Natural killer cell (primary cell): Measurements from ENCODE around the gene MS4A2. TPM values are rescaled to one million over a fixed set of nuclear protein-coding genes. Genes with fewer than 3 reads are reported as not detected.

ENCODE experiments used
- ATAC-seq, 3 donors: fragments of 150-1000 bp in 2 of 3; fragments of 200-7000 bp in 1 of 3; cut with Tn5 transposase; 1 replicate in 1 of 3; 2 replicates in 2 of 3; pipeline ENCODE4 v1.10.0; 2021; ENCODE audit warnings: mild to moderate bottlenecking in 2 of 3, moderate library complexity in 2 of 3
- DNase-seq, 2 donors: peaks; one replicate each; pipeline versions ENCODE4 v3.0.0 to v3.0.0-alpha.2; 2013 to 2021; ENCODE audit warnings: mixed read lengths in 1 of 2
- H3K27ac ChIP-seq: one replicate; pipeline ENCODE4 v1.5.1; 2013; ENCODE audit warnings: mild to moderate bottlenecking, low read length
- H3K27me3 ChIP-seq: one replicate; pipeline ENCODE4 v1.6.1; 2013; ENCODE audit warnings: low read length; ENCODE audit not compliant: control insufficient read depth, insufficient read depth
- H3K36me3 ChIP-seq: one replicate; pipeline ENCODE4 v1.6.1; 2013; ENCODE audit warnings: low read length; ENCODE audit not compliant: control insufficient read depth, insufficient read depth
- H3K4me1 ChIP-seq: one replicate; pipeline ENCODE4 v1.6.1; 2013; ENCODE audit warnings: low read length; ENCODE audit not compliant: control insufficient read depth, insufficient read depth
- H3K4me3 ChIP-seq: one replicate; pipeline ENCODE4 v1.5.1; 2013; ENCODE audit warnings: low read length
- H3K9me3 ChIP-seq: one replicate; pipeline ENCODE4 v1.6.1; 2013; ENCODE audit warnings: low read length; ENCODE audit not compliant: control insufficient read depth, insufficient read depth
- H3K27ac Mint-ChIP-seq, 2 donors: one replicate each; pipeline ENCODE4 v1.8.0; 2022; ENCODE audit warnings: mild to moderate bottlenecking in 2 of 2, mixed read lengths in 2 of 2, moderate library complexity in 1 of 2
- H3K27me3 Mint-ChIP-seq, 2 donors: one replicate each; pipeline ENCODE4 v1.8.0; 2022; ENCODE audit warnings: low read depth in 2 of 2, mixed read lengths in 2 of 2
- H3K36me3 Mint-ChIP-seq: one replicate; pipeline ENCODE4 v1.8.0; 2022; ENCODE audit warnings: mixed read lengths
- H3K4me1 Mint-ChIP-seq, 2 donors: one replicate each; pipeline ENCODE4 v1.8.0; 2022; ENCODE audit warnings: mixed read lengths in 2 of 2
- H3K4me3 Mint-ChIP-seq: one replicate; pipeline ENCODE4 v1.8.0; 2022; ENCODE audit warnings: mild to moderate bottlenecking, moderate library complexity, mixed read lengths
- H3K9me3 Mint-ChIP-seq, 2 donors: one replicate each; pipeline ENCODE4 v1.8.0; 2022; ENCODE audit warnings: mixed read lengths in 2 of 2
- CTCF ChIP-seq: fragments of 200-600 bp; IDR thresholded peaks from one replicate; pipeline ENCODE4 v1.8.0; 2022; ENCODE audit warnings: antibody characterized with exemption
- WGBS: methylation state at CpG from one replicate; pipeline ENCODE4 v1.1.7; 2013; ENCODE audit warnings: missing lambda C conversion rate; ENCODE audit not compliant: insufficient coverage; 5-methylcytosine and 5-hydroxymethylcytosine counted together
- intact Hi-C: fragments of 100-400 bp; cut with micrococcal nuclease; formaldehyde crosslinking; loops from one replicate; pipeline ENCODE4 v1.14.2; 2022
- total RNA-seq, 4 donors: library from RNA; stranded (reverse); fragments of 120-200 nt in 1 of 4; gene quantifications; one replicate each; pipeline versions ENCODE4 v1.2.3 to v1.2.4, GENCODE V29; 2013 to 2022

MS4A2 gene
- total RNA-seq, 3 donors from 2014 or later (not counting 1 experiment from before 2014, with no cell fraction given): 4.1 to 40.3 TPM; not detected in 1

- no peaks in the 10 kb centered on the region for H3K4me1 Mint-ChIP-seq
- H3K27me3 ChIP-seq: no peaks in the 10 kb centered on the region
- no peak for TF ChIP-seq CTCF
- H3K4me3 Mint-ChIP-seq: no peak overlapping the region
- H3K4me3 ChIP-seq: no peak overlapping the region
- H3K27me3 Mint-ChIP-seq: peaks cover 5 to 16% of the 10 kb centered on the region in 2 donors
- ATAC-seq (no peak), DNase-seq (no peak)
- no peaks in the 10 kb centered on the region for H3K9me3 Mint-ChIP-seq
- no peaks in the 10 kb centered on the region for H3K36me3 Mint-ChIP-seq
- H3K4me1 ChIP-seq: no peaks in the 10 kb centered on the region
- no peak overlapping the region for H3K27ac Mint-ChIP-seq
- no peaks in the 10 kb centered on the region for H3K36me3 ChIP-seq
- no peak overlapping the region for H3K27ac ChIP-seq
- no peaks in the 10 kb centered on the region for H3K9me3 ChIP-seq
- WGBS: 30% methylated on average over 2 of the region's 3 CpGs
- intact Hi-C loops: no loop called here
Observed at GRCh38 chr11:60080535-60080934, 7.9 kb upstream of the MS4A2 start.

GRCh38 chr11:60084631-60085273, 3.7 kb upstream of the MS4A2 start:
- no peak for TF ChIP-seq CTCF
- Mint-ChIP-seq H3K9me3 (no peaks in the 10 kb centered on the region), H3K4me3 (no peak overlapping the region), H3K36me3 (no peaks in the 10 kb centered on the region), H3K4me1 (no peaks in the 10 kb centered on the region), H3K27me3 (peaks cover 9 to 35% of the 10 kb centered on the region in 2 donors), H3K27ac (no peak overlapping the region)
- no peaks in the 10 kb centered on the region for H3K4me1 ChIP-seq
- intact Hi-C loops: no loop called here
- DNase-seq: no peak
- no peak overlapping the region for H3K4me3 ChIP-seq
- no peak overlapping the region for H3K27ac ChIP-seq
- H3K27me3 ChIP-seq: no peaks in the 10 kb centered on the region
- no peak for ATAC-seq
- WGBS: 85% methylated on average over 3 of the region's 3 CpGs
- no peaks in the 10 kb centered on the region for H3K36me3 ChIP-seq
- no peaks in the 10 kb centered on the region for H3K9me3 ChIP-seq

- WGBS: 57% methylated on average over 2 of the region's 2 CpGs
- intact Hi-C loops: no loop called here
- TF ChIP-seq CTCF: no peak
- Mint-ChIP-seq H3K27ac (no peak overlapping the region), H3K36me3 (no peaks in the 10 kb centered on the region), H3K27me3 (peaks cover 9 to 31% of the 10 kb centered on the region in 2 donors), H3K4me3 (no peak overlapping the region), H3K4me1 (no peaks in the 10 kb centered on the region), H3K9me3 (no peaks in the 10 kb centered on the region)
- Histone ChIP-seq H3K36me3 (no peaks in the 10 kb centered on the region), H3K4me1 (no peaks in the 10 kb centered on the region), H3K9me3 (no peaks in the 10 kb centered on the region), H3K4me3 (no peak overlapping the region), H3K27me3 (no peaks in the 10 kb centered on the region), H3K27ac (no peak overlapping the region)
- DNase-seq: no peak
- peak in 1 of 3 donors; percentile 60 for ATAC-seq
Observed at GRCh38 chr11:60085909-60086308, 2.6 kb upstream of the MS4A2 start.

- Histone ChIP-seq H3K27me3 (no peaks in the 10 kb centered on the region), H3K4me1 (no peaks in the 10 kb centered on the region), H3K9me3 (no peaks in the 10 kb centered on the region), H3K4me3 (no peak overlapping the region), H3K36me3 (no peaks in the 10 kb centered on the region), H3K27ac (no peak overlapping the region)
- H3K4me1 Mint-ChIP-seq: no peaks in the 10 kb centered on the region
- no peak overlapping the region for H3K4me3 Mint-ChIP-seq
- H3K27ac Mint-ChIP-seq: no peak overlapping the region
- intact Hi-C loops: no loop called here
- no peak for TF ChIP-seq CTCF
- H3K9me3 Mint-ChIP-seq: no peaks in the 10 kb centered on the region
- peaks cover 9 to 30% of the 10 kb centered on the region in 2 donors for H3K27me3 Mint-ChIP-seq
- WGBS: no CpG with 5 or more reads among the region's 1 CpG
- no peaks in the 10 kb centered on the region for H3K36me3 Mint-ChIP-seq
- no peak for DNase-seq
- no peak for ATAC-seq
Observed at GRCh38 chr11:60087239-60087638, 1.2 kb upstream of the MS4A2 start.
